IPS-NIHi11 (cell line): ENCODE data around the gene CELA2B.
"Not testable (repeated sequence)": the region's sequence is repeated elsewhere in the genome, so short reads cannot be mapped to it uniquely, and the experiment has no call there.

ENCODE experiments used
- DNase-seq: peaks from one replicate; pipeline ENCODE4 v3.0.0; 2012; ENCODE audit warnings: mixed read lengths, low spot score

The CELA2B gene

GRCh38 chr1:15445390-15446122 is 30.3 kb upstream of the CELA2B start:
- DNase-seq, result no peak

- DNase-seq, result no peak
Observed at GRCh38 chr1:15446212-15446611, 29.7 kb upstream of the CELA2B start.

- DNase-seq, result no peak
Observed at GRCh38 chr1:15448877-15449462, 26.9 kb upstream of the CELA2B start.

- no peak for DNase-seq
Observed at GRCh38 chr1:15449567-15449966, 26.3 kb upstream of the CELA2B start.

- DNase-seq, result no peak
Observed at GRCh38 chr1:15451014-15451722, 24.7 kb upstream of the CELA2B start.

GRCh38 chr1:15452216-15452615 is 23.7 kb upstream of the CELA2B start:
- DNase-seq, result no peak

GRCh38 chr1:15452866-15453571 is 22.9 kb upstream of the CELA2B start:
- DNase-seq, result no peak

GRCh38 chr1:15453734-15454133 is 22.2 kb upstream of the CELA2B start:
- DNase-seq, result no peak

- DNase-seq, result no peak
Observed at GRCh38 chr1:15454256-15454655, 21.6 kb upstream of the CELA2B start.

- no peak for DNase-seq
Observed at GRCh38 chr1:15455522-15455921, 20.4 kb upstream of the CELA2B start.

- no peak for DNase-seq
Observed at GRCh38 chr1:15456313-15456954, 19.5 kb upstream of the CELA2B start, which contains the start of gene CELA2A. TSS of gene CELA2A (plus strand) at chr1:15456732. CDS start at chr1:15456754, 22 bp downstream.

GRCh38 chr1:15457585-15457984 is 18.3 kb upstream of the CELA2B start:
- no peak for DNase-seq

GRCh38 chr1:15458388-15458787 is 17.5 kb upstream of the CELA2B start:
- DNase-seq, result not testable (repeated sequence)

- DNase-seq, result no peak
Observed at GRCh38 chr1:15459771-15460707, 15.9 kb upstream of the CELA2B start.

- DNase-seq, result no peak
Observed at GRCh38 chr1:15460708-15461095, 15.2 kb upstream of the CELA2B start.

GRCh38 chr1:15463064-15463800 is 12.7 kb upstream of the CELA2B start:
- DNase-seq, result peak; percentile 46

GRCh38 chr1:15463926-15464322 is 12.0 kb upstream of the CELA2B start:
- not testable (repeated sequence) for DNase-seq

- no peak for DNase-seq
Observed at GRCh38 chr1:15465674-15466073, 10.2 kb upstream of the CELA2B start.

GRCh38 chr1:15466955-15467625 is 8.8 kb upstream of the CELA2B start:
- DNase-seq, result not testable (repeated sequence)

- DNase-seq, result no peak
Observed at GRCh38 chr1:15468145-15468544, 7.8 kb upstream of the CELA2B start.
